ENCODE results near the gene IL17RC.

The IL17RC gene

DNA sequence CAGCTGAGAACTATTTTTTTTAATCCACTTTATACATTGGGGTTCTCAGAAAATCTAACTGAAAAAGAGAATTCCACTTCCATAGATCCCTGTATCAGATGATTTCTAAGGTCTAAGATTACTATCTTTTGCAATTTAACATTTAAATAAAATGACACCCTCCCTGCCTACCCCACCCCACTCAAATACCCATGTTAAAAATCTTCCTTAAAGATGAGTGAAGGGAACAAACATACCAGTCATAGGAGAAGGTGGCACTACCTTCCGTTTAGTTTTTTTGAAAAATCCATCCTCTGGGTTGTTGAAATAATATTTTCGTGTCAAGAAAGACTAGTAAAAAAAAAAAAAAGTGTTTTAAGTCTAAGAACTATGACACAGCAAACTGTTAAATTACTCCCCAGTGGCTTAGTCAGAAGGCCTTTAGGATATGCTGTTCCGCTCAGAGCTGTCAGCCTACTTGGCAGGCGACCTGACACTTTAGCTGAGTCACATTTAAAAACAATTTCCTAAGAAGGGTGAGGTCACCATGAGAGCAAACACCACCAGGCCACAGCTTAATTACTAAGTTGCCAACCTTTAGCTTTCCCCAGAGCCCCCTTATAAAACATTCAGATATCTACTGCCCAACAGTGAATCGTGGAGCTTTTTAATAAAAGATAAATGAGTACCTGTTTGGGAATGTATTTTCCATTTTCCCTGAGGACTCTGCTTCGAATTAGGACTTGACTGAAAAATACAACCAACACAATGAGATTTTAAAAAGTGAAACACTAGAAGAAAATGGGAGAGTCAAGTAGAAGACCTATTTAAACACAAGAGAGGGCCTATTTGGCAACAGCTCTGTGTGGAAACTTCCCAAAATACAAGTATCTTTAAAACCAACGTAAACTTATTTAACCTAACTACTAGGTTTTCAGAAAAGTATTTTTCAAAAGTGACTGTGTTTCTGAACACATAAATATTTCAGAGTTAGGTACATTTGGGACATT, 60.1 kb downstream of the IL17RC start:
- DNase-seq (ENCODE audit: low read depth): peak; percentile 99
- H3K4me3 ChIP-seq (ENCODE audit: low read length): no peak overlapping the region

DNA sequence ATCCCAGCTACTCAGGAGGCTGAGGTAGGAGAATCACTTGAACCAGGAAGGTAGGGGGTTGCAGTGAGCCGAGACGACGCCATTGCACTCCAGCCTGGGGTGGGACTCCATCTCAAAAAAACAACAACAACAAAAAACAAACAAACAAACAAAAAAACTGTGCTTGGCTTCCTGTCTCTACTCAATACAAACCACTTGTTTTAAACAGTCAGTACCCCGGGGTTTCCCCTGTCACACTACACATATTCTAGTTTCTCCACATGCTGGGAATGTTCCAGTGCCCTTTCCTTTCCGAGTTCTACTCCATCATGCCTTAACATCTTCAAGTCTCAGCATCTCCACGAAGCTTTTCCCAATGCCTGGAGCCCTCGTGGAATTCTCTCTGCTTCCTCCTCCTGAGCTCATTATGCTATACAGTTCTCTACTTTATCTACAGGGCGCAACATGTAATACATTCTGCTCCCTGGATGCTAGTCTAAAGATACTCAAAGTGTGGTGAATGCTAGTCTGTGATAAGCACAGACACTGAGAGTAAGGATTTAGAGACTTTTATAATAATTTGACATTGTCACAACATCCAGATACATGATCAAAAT, 61.9 kb downstream of the IL17RC start:
- no peak overlapping the region for H3K4me3 ChIP-seq (ENCODE audit: low read length)
- no peak for TF ChIP-seq CTCF (conservative IDR thresholded peaks at IDR 0.05; ENCODE audit: low read length)
- no peak for DNase-seq (ENCODE audit: low read depth)

More for the DNA sequence above, 60.1 kb downstream of the IL17RC start:
- no peak for TF ChIP-seq CTCF (conservative IDR thresholded peaks at IDR 0.05; ENCODE audit: low read length)

DNA sequence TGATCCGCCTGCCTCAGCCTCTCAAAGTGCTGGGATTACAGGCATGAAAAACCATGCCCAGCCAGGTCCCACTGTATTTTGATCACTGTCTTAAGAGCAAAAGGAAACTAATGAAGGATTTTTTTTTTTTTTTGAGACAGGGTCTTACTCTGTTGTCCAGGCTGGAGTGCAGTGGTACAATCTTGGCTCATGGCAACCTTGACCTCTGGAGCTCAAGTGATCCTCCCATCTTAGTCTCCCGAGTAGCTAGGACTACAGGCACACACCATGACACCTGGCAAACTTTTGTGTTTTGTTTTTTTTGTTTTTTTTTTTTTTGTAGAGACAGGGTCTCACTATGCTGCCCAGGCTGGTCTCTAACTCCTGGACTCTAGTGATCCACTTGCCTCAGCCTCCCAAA, 63.4 kb downstream of the IL17RC start:
- TF ChIP-seq CTCF (conservative IDR thresholded peaks at IDR 0.05; ENCODE audit: low read length): no peak
- DNase-seq (ENCODE audit: low read depth): no peak
- no peak overlapping the region for H3K4me3 ChIP-seq (ENCODE audit: low read length)
